ENCODE data around the gene ZDHHC11B. TPM values are rescaled to one million over a fixed set of nuclear protein-coding genes. Genes with fewer than 3 reads are reported as not detected.
A peak's percentile ranks its signal among the peaks of the same experiment; 100 is the strongest.

The ZDHHC11B gene
- total RNA-seq, 4 donors from 2014 or later: 1.1 to 18.9 (median 2.4) TPM; not detected in 1

DNA sequence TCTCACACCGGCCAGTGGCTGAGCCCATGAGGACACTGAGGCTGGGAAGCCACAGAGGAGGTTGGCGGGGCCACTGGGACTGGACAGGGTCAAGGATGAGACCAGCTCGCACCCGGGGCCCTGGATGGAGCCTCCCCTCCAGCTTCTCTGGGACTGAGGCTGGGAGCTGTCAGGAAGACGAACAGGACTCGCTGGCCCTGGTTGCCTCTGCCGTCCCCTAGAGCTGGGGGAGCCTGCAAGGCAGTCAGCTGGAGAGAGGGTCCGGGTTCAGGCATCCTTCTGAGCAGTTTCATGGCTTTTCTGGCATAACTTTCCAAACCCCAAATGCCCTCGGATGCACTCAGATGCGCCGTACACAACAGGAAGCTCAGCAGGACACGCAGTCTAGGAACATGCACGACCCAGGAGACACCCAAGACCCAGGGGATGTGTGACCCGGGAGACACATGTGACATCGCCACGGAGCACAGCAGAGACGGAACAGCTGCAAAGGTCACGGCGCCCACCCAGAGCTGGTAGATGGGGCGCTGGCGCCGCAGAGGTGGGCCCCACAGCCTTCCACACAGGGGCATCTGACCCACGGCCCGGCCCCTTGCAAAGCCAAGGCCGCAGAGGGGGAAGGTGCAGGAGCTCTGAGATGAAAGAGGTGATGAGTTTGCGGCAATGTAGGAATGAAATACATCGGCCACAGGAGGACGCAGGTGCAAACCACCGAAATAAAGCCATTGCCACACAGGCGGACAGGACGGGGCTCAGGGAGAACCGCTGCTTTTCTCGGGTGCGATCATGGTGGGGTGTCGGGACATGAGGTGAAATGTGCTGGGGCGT, 108.4 kb downstream of the ZDHHC11B start:
- no peaks in the 10 kb centered on the region for H3K27me3 ChIP-seq
- no peak overlapping the region for H3K27ac ChIP-seq
- no peak overlapping the region for H3K4me3 ChIP-seq
- intact Hi-C loops (cut with DNase I; ENCODE audit: low total_unique reads): no loop called here
- H3K4me1 ChIP-seq: peaks cover 31 to 37% (median 35%) of the 10 kb centered on the region in 4 donors
- DNase-seq: no peak
- no peaks in the 10 kb centered on the region for H3K9me3 ChIP-seq
- no peaks in the 10 kb centered on the region for H3K36me3 ChIP-seq
- in situ Hi-C loops (cut with MboI; ENCODE audit: low pct_ligation_motif_present in 1 of 4, low pct_unique_long_range_greater_than_20kb in 1 of 4, low sequenced_read_pairs in 3 of 4): no loop called here
- WGBS, 2 donors (ENCODE audit: low coverage in 1 of 2): 89% methylated on average over 34 of the region's 36 CpGs; no CpG with 5 or more reads in 1 of the 2 donors
- TF ChIP-seq EP300 (IDR thresholded peaks at IDR 0.05; ENCODE audit: low read depth) (no peak), CTCF (IDR thresholded peaks at IDR 0.05) (no peak), POLR2AphosphoS5 (IDR thresholded peaks at IDR 0.05) (no peak), POLR2A (IDR thresholded peaks at IDR 0.05) (no peak)

- DNase-seq: no peak
These were observed 109.2 kb downstream of the ZDHHC11B start for GRCh38 chr5:675111-675870.

DNA sequence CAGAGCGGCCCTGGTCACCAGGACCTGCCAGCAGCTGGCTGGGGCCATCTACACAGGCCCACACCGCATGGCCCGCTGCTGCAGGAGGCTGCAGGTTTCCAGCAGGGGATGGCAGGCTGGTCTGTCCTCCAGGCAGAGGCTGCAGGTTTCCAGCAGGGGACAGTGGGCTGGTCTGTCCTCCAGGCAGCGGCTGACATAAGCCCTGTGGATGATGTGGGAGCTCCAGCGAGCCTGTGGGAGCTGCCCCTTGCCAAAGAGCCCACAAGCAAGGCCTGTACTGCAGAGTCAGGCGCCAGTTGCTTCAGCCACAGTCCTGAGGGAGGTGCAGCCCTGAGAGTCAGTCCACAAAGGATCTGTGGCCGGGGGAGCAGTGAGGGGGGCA, 109.9 kb downstream of the ZDHHC11B start:
- Histone ChIP-seq H3K4me1 (peaks cover 31 to 37% (median 35%) of the 10 kb centered on the region in 4 donors), H3K4me3 (no peak overlapping the region), H3K36me3 (no peaks in the 10 kb centered on the region), H3K9me3 (no peaks in the 10 kb centered on the region), H3K27ac (peak overlapping the region in 3 of 4 donors; percentile 4 to 53 (median 44)), H3K27me3 (no peaks in the 10 kb centered on the region)
- WGBS, 2 donors (ENCODE audit: low coverage in 1 of 2): 57% methylated on average over 4 of the region's 7 CpGs; no CpG with 5 or more reads in 1 of the 2 donors
- DNase-seq: no peak
- intact Hi-C loops (cut with DNase I; ENCODE audit: low total_unique reads): no loop called here
- no peak for TF ChIP-seq POLR2A (IDR thresholded peaks at IDR 0.05)
- TF ChIP-seq POLR2AphosphoS5 (IDR thresholded peaks at IDR 0.05): no peak
- TF ChIP-seq EP300 (IDR thresholded peaks at IDR 0.05; ENCODE audit: low read depth): no peak
- TF ChIP-seq CTCF (IDR thresholded peaks at IDR 0.05): no peak
- in situ Hi-C loops (cut with MboI; ENCODE audit: low pct_ligation_motif_present in 1 of 4, low pct_unique_long_range_greater_than_20kb in 1 of 4, low sequenced_read_pairs in 3 of 4): loop anchor here in 1 of 4 donors (25.0 kb wide), 1 partner anchor 238 kb away; no protein-coding TSS in a partner anchor

More at GRCh38 chr5:675111-675870, 109.2 kb downstream of the ZDHHC11B start:
- 80% methylated on average over 18 of the region's 20 CpGs; no CpG with 5 or more reads in 1 of the 2 donors for WGBS, 2 donors (ENCODE audit: low coverage in 1 of 2)
- peaks cover 31 to 37% (median 35%) of the 10 kb centered on the region in 4 donors for H3K4me1 ChIP-seq
- H3K4me3 ChIP-seq: no peak overlapping the region
- no peaks in the 10 kb centered on the region for H3K9me3 ChIP-seq
- H3K27ac ChIP-seq: no peak overlapping the region
- H3K36me3 ChIP-seq: no peaks in the 10 kb centered on the region
- no peak for TF ChIP-seq EP300 (IDR thresholded peaks at IDR 0.05; ENCODE audit: low read depth)
- no peak for TF ChIP-seq POLR2A (IDR thresholded peaks at IDR 0.05)
- TF ChIP-seq POLR2AphosphoS5 (IDR thresholded peaks at IDR 0.05): no peak
- TF ChIP-seq CTCF (IDR thresholded peaks at IDR 0.05): no peak
- intact Hi-C loops (cut with DNase I; ENCODE audit: low total_unique reads) (no loop called here), in situ Hi-C loops (cut with MboI; ENCODE audit: low pct_ligation_motif_present in 1 of 4, low pct_unique_long_range_greater_than_20kb in 1 of 4, low sequenced_read_pairs in 3 of 4) (no loop called here)
- no peaks in the 10 kb centered on the region for H3K27me3 ChIP-seq
